GM12892 (cell line): ENCODE data around the gene SIT1.
A peak's percentile ranks its signal among the peaks of the same experiment; 100 is the strongest.

Source experiments
- DNase-seq: peaks from one replicate; pipeline ENCODE4 v3.0.0; 2011; ENCODE audit not compliant: insufficient read length
- FAIRE-seq: peaks from 2 replicates; lab custom pipeline; 2011; peaks lifted over from hg19 to GRCh38; lab: Jason Lieb, UNC
- POLR2A ChIP-seq: IDR thresholded peaks from 2 replicates; pipeline ENCODE4 v1.6.1; 2011; ENCODE audit warnings: low read depth, low read length, control low read depth
- POLR2AphosphoS5 ChIP-seq: IDR thresholded peaks from 2 replicates; pipeline ENCODE4 v1.6.1; 2011; ENCODE audit warnings: low read depth, low read length, control low read depth
- TAF1 ChIP-seq: IDR thresholded peaks from 2 replicates; pipeline ENCODE4 v1.6.1; 2011; ENCODE audit warnings: low read depth, mild to moderate bottlenecking, control low read depth, low read length, borderline replicate concordance

SIT1 gene

DNA sequence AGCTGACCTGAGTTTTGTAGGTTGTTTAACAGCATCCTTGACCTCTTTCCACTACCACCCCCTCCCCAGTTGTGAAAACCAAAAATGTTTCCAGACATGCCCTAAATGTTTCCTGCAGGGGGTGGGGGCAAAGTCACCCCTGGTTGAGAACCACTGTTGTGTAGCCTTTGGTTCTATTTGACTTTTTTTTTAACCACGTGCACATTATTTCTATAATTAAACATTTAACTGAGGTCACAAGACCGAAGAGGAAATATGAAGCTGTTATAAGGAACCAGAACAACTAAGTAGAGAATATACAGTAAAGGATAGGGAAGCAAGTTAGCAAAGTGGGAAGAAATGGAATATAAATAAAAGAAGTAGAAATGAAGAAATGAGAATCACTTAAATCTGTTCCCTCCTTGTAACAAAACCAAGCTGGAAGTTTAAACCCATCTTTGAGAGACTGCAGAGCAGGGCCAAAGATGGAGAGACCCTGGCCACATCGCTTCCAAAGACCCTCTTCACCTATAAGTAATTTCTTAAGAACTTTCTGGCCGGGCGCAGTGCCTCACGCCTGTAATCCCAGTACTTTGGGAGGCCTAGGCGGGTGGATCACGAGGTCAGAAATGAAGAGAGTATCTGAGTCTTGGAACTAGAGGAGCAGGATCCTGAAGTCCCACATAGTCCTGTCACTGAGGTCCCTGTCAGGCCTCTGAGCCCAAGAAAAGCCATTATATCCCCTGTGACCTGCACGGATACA is 14.4 kb downstream of the SIT1 start:
- no peak for FAIRE-seq
- DNase-seq = no peak
- TF ChIP-seq POLR2A = no peak

DNA sequence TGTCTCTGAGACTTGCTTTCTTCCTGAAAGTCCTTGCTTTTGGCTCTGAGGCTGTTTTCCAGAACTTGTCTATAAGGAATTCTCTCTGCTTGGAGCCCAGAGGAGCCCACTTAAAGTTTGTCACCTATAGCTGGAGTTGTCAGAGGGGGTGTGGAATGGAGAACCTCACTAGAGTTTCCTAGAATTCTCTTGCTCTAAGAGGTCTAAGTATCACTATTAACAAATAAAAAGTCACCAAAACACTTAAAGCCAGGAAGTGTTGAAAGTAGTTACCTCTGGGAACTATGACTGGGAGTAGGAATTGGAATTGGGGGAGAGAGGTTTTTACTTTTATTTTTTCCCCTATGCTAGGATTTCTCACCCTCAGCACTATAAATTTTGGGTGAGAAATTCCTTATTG is 15.0 kb downstream of the SIT1 start:
- TF ChIP-seq POLR2A = no peak
- TF ChIP-seq TAF1 = no peak
- TF ChIP-seq POLR2AphosphoS5 = no peak
- FAIRE-seq (no peak), DNase-seq (no peak)

DNA sequence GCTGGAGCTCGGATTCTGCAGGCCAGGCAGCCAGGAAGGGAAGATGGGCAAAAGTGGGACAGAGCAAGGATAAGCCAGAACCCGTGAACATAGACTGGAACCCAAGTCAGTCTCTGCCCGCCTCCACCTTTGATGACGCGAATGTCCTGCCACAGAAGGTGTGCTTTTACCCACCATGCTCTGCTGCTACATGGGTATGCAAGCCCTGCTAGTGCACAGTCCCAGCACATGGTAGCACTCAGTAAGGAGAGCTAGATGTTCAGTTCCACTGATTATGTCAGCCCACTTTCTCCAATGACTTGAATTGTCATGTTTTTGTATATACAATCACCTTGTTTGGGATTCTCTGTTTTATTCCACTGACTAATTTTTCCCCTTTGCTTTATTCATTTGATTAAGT is 21.1 kb downstream of the SIT1 start:
- FAIRE-seq (no peak), DNase-seq (no peak)
- TF ChIP-seq POLR2AphosphoS5 (no peak), POLR2A (no peak), TAF1 (no peak)

DNA sequence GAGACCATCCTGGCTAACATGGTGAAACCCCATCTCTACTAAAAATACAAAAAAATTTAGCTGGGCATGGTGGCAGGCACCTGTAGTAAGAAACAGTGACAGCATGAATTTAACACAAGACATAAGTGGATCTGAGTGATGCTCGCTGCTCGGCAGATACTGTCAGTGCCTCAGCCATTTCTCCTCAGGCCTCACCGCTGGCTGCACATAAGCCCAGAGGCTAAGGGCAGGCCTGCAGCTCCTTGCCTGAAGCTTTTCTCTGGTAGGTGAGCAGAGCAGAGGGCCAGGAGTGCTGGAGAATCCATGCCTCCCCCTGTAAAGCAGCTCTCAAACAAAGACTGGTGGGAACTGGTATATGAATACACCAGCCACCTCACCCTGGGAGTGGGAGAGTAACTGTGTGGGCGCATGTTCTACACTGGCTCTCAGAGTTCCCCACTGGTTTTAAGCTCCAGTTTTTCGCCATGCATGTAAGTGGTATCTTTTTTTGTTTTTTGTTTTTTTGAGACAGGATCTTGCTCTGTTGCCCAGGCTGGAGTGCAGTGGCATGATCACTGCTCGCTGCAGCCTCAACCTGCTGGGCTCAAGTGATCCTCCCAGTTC is 22.2 kb downstream of the SIT1 start:
- no peak for DNase-seq
- TF ChIP-seq POLR2AphosphoS5 (no peak), TAF1 (no peak), POLR2A (no peak)
- no peak for FAIRE-seq

DNA sequence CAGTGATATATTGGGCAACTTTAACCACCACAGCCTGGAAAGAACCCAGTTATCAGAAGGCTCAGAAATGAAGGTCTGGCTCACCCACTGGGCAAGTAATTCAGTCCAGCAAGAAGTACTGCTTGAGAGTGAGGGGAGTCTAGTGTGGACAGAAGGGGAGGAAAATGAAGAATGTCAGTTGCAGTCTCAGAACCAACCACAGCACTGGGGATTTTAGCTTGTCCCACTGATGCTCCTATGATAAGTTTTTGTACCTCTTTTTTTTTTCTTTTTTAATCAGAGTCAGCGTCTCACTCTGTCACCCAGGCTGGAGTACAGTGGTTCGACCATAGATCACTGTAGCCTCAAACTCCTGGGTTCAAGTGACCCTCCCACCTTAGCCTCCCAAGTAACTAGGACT is 23.2 kb downstream of the SIT1 start:
- TF ChIP-seq POLR2A (no peak), TAF1 (no peak), POLR2AphosphoS5 (no peak)
- no peak for FAIRE-seq

DNA sequence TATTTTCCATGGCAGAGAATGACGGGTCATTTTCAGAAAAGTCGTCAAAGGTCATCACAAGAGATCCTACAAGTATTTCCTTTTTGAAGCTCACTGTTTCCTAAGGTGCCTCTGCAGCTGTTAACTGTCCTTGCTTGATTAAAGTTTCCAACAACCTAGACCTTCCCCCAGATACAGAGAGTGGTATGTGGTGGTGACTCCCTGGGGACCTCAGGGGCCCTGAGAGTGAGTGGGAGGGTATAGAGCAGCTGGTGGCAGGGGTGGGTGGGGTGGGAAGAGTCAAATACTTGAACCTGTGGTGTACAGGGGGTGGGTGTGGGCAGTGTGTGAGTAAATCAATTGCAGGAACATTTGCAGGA is 31.0 kb downstream of the SIT1 start:
- no peak for TF ChIP-seq POLR2AphosphoS5
- TF ChIP-seq POLR2A = no peak
- no peak for TF ChIP-seq TAF1
- no peak for DNase-seq
- peak; percentile 68 for FAIRE-seq

More for the DNA sequence above, 23.2 kb downstream of the SIT1 start:
- no peak for DNase-seq

DNA sequence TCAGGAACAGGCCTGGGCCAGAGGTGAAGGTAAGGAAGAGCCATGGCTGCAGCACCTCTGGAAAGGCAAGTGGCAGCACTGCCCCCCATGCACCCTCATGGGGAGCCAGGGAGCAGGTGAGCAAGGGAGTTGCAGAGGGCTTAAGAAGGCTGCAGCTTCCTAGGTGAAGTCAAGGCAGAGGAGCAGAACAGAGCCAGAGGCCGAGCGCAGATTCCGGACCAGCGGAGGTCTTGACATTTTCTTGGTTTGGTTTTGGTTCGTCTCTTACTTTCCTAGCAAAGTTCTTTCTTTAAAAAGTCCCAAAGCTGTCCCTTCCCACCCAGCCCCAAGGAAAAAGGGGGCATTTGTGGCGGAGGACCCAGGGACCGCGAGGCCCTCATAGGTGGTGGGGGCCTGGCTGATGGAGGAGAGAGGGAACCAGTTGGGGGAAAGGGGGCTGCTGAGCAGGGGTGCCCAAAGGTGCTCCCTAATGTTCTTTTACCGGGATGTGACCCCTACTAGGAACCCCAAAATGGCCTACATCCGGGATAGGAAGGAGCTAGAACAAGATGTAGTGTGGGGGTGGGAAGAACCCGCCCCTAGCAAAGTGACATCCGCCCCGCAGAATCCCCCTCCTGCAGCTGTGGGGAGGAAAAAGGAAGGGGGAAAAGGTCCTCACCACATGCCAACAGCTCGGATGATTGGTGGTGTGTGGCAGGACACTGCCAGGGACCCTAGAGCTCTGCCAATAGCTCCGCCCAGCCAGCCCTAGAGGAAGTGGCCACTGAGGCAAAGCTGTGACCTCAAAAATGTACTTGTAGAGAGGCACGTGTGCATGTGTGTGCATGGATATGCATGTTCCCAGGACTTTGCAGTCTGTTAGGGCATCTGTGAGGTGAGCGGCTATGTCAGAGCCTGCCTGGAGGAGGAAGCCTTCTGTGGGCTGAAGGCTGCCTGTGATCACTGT is 31.6 kb downstream of the SIT1 start:
- FAIRE-seq = peak; percentile 93
- no peak for DNase-seq
- TF ChIP-seq TAF1 (no peak), POLR2AphosphoS5 (no peak), POLR2A (no peak; the same call in 1 of the 2 replicates)

DNA sequence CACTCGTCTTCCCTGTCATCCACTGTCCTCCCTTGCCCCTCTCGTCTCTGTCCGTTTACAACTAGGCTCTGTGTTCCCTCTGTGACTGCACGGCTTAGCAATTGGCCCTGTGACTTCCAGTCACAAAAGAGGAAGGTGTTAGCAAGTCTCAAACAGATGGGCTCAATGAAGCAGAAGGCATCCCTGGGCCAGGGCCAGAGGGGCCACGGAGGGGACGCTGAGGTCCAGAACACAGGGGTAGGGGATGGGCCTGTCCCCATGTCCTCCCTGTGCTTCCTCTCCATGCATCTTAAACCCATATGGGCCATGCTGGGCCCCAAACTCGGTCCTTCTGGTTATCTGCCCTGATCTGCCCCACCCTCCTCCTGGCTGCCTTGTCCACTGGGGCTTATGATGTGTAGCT is 32.4 kb downstream of the SIT1 start, which contains the start of gene CD72:
Gene CD72 (minus strand): TSS at position 89 of the 403 bp plus-strand sequence. CDS start 110 bp downstream, outside the sequence.
- no peak for DNase-seq
- TF ChIP-seq POLR2AphosphoS5 = no peak
- 0 out of 2 replicates have a peak, but pooled peaks have one; percentile 24 for TF ChIP-seq POLR2A
- TF ChIP-seq TAF1 = no peak
- FAIRE-seq = peak; percentile 86

DNA sequence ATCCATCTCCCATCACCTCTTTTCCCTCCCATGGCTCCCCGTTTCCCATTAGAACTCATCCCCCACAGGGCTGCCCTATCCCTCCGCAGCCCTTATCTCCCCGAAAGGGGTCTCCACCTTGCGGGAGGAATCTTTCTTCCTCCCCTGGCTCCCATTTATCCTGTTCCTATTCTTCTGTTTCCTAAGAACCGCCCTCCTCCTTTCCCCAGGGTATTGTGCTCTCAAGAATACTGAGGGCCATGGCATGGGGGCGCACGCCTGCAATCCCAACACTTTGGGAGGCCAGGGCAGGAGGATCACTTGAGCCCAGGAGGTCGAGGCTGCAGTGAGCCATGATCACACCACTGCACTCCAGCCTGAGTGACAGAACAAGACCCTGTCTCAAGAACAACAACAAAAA is 33.2 kb downstream of the SIT1 start:
- no peak for FAIRE-seq
- TF ChIP-seq POLR2A = no peak
- no peak for TF ChIP-seq TAF1
- no peak for TF ChIP-seq POLR2AphosphoS5
- no peak for DNase-seq

DNA sequence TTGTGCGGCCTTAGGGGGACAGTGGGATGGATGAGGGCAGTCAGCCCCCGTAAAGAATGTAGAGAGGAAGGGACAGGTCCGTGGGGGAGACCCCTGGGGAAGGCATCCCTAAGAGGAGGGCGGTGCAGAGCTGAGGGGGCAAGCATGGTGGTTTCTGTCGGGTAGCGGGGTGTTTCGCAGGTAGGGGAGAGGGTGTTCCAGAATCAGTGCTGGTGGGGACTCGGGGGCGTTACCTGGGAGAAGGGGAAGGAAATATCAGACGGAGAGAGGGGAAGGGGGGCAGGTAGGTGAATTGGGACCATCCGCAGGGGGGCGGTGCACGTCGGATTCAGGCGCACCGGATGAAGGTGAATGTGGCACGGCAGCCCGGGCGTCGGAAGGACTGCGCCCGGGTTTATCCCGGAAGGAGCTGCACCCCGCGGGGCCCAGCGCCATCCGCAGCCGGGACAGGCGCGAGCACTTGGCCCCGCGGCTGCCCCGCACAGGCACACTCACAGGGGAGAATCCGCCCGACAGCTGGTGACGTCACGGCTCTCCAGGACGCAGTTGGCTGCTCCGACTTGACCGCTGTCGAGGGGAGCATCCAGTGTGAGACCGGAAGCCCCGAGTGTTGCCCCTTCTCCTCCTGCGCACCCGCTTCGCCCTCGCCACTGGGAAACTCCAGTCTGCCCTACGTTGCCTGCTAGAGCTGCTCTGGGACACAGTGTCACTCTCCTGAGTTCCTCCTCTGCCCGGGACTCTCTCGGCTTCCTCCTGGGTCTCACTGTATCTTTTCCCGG is 33.9 kb downstream of the SIT1 start:
- DNase-seq (peak; percentile 79), FAIRE-seq (peak; percentile 90)
- TF ChIP-seq POLR2AphosphoS5 = peak; percentile 57; the same call in 1 of the 2 replicates
- peak; percentile 57; the same call in 1 of the 2 replicates for TF ChIP-seq POLR2A
- no peak for TF ChIP-seq TAF1

DNA sequence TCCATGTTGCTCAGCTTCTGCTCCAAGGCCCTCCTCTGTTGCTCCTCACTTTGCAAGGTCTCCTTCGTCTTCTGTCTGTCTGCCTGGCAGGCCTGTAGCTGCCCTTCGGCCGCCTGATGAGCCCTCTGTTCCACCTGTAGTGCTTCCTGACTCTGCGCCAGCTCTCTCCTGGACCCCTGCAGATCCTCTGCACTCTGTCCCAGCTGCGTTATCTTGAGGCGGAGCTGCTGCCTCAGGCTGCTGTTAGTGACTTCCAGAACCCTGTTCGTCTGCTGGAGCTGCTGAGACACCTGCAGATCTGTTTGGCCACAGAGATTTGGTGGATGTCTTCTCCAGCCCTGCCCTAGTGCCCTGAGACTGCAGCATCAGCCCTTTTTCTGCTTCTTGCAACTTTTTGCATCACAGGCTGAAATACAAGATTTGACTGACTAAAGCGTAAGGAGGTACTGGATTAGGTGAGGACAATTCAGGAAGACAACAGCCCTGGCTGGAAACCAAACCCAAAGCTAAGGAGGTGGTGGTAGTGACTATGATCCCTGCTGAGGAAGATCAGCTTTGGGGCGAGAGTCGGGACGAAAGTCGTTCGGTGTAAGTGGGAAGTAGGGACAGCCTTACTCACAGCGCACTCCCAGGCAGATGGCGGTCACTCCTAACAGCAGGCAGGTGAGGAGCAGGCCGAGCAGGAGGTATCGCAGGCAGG is 34.6 kb downstream of the SIT1 start:
- FAIRE-seq (peak; percentile 67), DNase-seq (no peak)
- no peak for TF ChIP-seq POLR2A
- no peak for TF ChIP-seq POLR2AphosphoS5
- no peak for TF ChIP-seq TAF1
